Gastroesophageal sphincter (tissue), 4 donors: ENCODE data around the gene FFAR2. TPM values are rescaled to one million over a fixed set of nuclear protein-coding genes. Genes with fewer than 3 reads are reported as not detected.
A peak's percentile ranks its signal among the peaks of the same experiment; 100 is the strongest.

Source experiments
- ATAC-seq: fragments of 150-250 bp; one replicate; pipeline ENCODE4 v1.9.1; 2016; ENCODE audit warnings: mild to moderate bottlenecking, moderate library complexity
- H3K27ac ChIP-seq, 4 donors: fragments of 200-600 bp; sonication (generic) in 3 of 4; 1 replicate in 3 of 4; 2 replicates in 1 of 4; pipeline ENCODE4 v1.5.1; 2016 to 2019
- H3K27me3 ChIP-seq: fragments of 200-600 bp; sonication (generic); one replicate; pipeline ENCODE4 v1.5.1; 2019
- H3K36me3 ChIP-seq, 2 donors: fragments of 200-600 bp; sonication (generic); one replicate each; pipeline ENCODE4 v1.5.1; 2019; ENCODE audit warnings: control low read depth in 1 of 2
- H3K4me1 ChIP-seq, 3 donors: fragments of 200-600 bp; sonication (generic); 1 replicate in 2 of 3; 2 replicates in 1 of 3; pipeline ENCODE4 v1.5.1; 2016 to 2019; ENCODE audit warnings: control low read depth in 2 of 3
- H3K4me3 ChIP-seq, 2 donors: fragments of 200-600 bp; sonication (generic); one replicate each; pipeline ENCODE4 v1.5.1; 2019; ENCODE audit warnings: mild to moderate bottlenecking in 1 of 2, moderate library complexity in 1 of 2
- H3K9me3 ChIP-seq, 3 donors: fragments of 200-600 bp; sonication (generic); one replicate each; pipeline ENCODE4 v1.5.1; 2017 to 2019; ENCODE audit warnings: control low read depth in 2 of 3
- EP300 ChIP-seq: sonication (generic); formaldehyde crosslinking; IDR thresholded peaks from one replicate; pipeline ENCODE4 v1.6.1; 2017; ENCODE audit warnings: antibody characterized with exemption, mild to moderate bottlenecking
- POLR2A ChIP-seq, 2 donors: fragments of 450-650 bp; IDR thresholded peaks; one replicate each; pipeline ENCODE4 v1.6.1; 2017; ENCODE audit warnings: antibody characterized with exemption in 2 of 2, mild to moderate bottlenecking in 2 of 2, moderate library complexity in 1 of 2
- POLR2AphosphoS5 ChIP-seq: sonication (generic); formaldehyde crosslinking; IDR thresholded peaks from one replicate; pipeline ENCODE4 v1.6.1; 2017; ENCODE audit warnings: antibody characterized with exemption
- whole genome bisulfite sequencing, 2 donors: methylation state at CpG; one replicate each; pipeline ENCODE4 v1.1.5; 2018; ENCODE audit warnings: low coverage in 1 of 2; 5-methylcytosine and 5-hydroxymethylcytosine counted together
- total RNA-seq, 4 donors: library from RNA; depleted of rRNA; stranded (reverse); fragments of >200 nt; gene quantifications; one replicate each; pipeline ENCODE4 v1.1.0, GENCODE V29; 2016
- TF ChIP-seq, protein P1 (sequence below), 4 experiments: fragments of 200-600 bp in 2 of 4; fragments of 450-650 bp in 2 of 4; sonication (generic) in 1 of 4; IDR thresholded peaks; one replicate each; pipeline ENCODE4 v1.5.1; 2017 to 2019; ENCODE audit warnings: antibody characterized with exemption in 4 of 4, mild to moderate bottlenecking in 2 of 4, moderate library complexity in 2 of 4

The FFAR2 gene
- total RNA-seq, 4 donors from 2014 or later, result 0.35 to 1.3 TPM; not detected in 2

DNA sequence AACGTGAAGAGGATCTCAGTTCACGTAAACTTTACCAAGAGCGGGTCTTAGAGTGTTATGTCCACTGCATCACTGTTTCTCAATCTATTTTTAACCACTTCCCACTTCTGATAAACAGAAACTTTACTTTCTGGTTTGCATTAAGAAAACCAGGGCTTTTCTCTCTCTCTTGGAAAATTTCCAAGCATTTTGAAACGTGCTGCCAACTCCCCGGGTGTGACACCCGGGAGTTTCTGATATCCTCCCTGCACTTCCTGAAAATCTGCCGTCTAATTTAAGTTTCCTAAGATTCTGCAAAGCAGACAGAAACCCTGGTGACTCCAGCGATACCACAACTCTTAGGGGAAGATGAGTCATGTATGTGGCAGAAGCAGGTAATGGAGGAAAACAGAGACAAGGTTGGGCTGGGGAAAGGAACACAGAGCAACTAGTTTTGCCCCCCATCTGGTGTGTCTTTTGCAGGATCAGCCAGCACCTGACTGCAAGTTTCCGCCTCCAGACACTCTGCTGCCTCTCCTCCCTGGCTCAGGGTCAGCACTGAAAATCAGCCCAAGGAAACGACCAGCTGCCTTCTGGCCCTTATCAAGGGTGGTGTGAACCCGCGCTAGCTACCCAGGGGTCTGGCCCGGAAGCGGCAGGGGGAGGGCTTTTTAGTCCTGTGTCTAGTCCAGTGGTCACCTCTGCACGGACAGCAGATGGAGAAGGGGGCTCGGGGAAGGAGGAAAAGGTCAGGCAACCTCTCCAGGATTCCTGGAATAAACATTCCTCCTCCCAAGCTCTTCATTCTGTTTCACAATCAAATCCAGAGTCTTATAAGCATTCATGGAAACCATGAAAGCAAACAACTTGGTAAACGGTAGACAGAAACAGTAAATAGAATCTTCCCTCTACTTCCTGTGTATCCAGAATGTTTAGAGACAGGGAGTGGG lies 11.3 kb upstream of the FFAR2 start:
- Histone ChIP-seq H3K4me3 (no peak overlapping the region), H3K4me1 (peaks cover 0 to 24% (median 15%) of the 10 kb centered on the region in 3 donors), H3K9me3 (peaks cover 0 to 6% (median 0%) of the 10 kb centered on the region in 3 donors), H3K36me3 (no peaks in the 10 kb centered on the region), H3K27me3 (peaks cover 76% of the 10 kb centered on the region), H3K27ac (peak overlapping the region in 3 of 4 donors; percentile 7 to 60 (median 24))
- TF ChIP-seq POLR2AphosphoS5, result peak; percentile 24
- TF ChIP-seq POLR2A (IDR thresholded peaks at IDR 0.05), result no peak
- 0 to 12% methylated on average over 5 to 14 of the region's 17 CpGs for WGBS, 2 donors
- ATAC-seq, result peak; percentile 64

DNA sequence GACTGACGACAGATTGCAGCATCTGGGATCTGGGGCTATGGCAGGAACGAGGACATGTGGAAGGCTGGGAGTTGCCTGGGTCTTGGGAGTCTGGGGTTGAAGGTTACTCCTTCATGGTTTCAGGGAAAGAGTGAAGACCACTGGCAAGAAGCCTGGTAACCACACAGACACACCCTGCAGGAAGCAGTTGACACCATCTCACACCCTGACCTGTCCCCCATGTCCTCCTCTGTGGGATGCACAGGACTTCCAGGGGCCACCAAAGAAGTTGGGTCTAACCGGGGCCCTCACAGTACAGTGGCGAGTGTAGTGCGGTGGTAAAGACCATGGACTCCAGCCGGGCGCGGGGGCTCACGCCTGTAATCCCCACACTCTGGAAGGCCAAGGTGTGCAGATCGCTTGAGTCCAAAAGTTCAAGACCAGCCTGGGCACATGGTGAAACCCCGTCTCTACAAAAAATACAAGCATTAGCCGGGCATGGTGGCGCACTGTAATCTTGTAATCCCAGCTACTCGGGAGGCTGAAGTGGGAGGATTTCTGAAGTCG lies 10.6 kb upstream of the FFAR2 start:
- Histone ChIP-seq H3K27me3 (peaks cover 70% of the 10 kb centered on the region), H3K4me3 (no peak overlapping the region), H3K4me1 (peaks cover 0 to 24% (median 15%) of the 10 kb centered on the region in 3 donors), H3K9me3 (no peaks in the 10 kb centered on the region), H3K27ac (peak overlapping the region in 2 of 4 donors; percentile 7 to 60), H3K36me3 (no peaks in the 10 kb centered on the region)
- ATAC-seq, result no peak
- WGBS, 2 donors, result no CpG with 5 or more reads among the region's 15 CpGs
- TF ChIP-seq, protein P1, sequence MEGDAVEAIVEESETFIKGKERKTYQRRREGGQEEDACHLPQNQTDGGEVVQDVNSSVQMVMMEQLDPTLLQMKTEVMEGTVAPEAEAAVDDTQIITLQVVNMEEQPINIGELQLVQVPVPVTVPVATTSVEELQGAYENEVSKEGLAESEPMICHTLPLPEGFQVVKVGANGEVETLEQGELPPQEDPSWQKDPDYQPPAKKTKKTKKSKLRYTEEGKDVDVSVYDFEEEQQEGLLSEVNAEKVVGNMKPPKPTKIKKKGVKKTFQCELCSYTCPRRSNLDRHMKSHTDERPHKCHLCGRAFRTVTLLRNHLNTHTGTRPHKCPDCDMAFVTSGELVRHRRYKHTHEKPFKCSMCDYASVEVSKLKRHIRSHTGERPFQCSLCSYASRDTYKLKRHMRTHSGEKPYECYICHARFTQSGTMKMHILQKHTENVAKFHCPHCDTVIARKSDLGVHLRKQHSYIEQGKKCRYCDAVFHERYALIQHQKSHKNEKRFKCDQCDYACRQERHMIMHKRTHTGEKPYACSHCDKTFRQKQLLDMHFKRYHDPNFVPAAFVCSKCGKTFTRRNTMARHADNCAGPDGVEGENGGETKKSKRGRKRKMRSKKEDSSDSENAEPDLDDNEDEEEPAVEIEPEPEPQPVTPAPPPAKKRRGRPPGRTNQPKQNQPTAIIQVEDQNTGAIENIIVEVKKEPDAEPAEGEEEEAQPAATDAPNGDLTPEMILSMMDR (IDR thresholded peaks at IDR 0.05), result no peak
- TF ChIP-seq EP300 (no peak), POLR2A (IDR thresholded peaks at IDR 0.05) (no peak), POLR2AphosphoS5 (no peak)

DNA sequence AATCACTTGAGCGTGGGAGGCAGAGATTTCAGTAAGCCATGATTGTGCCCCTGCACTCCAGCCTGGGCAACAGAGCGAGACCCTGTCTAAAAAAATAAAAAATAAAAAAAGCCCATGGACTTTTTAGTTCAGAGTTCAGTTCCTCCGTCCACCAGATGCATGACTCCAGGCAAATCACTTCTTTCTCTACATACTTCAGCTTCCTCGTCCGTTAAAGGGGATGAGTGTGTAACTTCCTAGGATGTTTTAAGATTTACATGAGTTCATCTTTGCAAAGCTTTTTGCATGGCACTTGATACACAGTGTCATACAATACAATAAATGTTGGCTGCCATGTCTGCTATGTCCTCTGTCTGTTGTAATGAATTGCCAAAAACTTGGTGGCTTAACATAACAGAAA lies 10.0 kb upstream of the FFAR2 start:
- TF ChIP-seq POLR2AphosphoS5 (no peak), EP300 (no peak), POLR2A (IDR thresholded peaks at IDR 0.05) (no peak)
- TF ChIP-seq, protein P1 (IDR thresholded peaks at IDR 0.05), result no peak
- H3K27ac ChIP-seq, result no peak overlapping the region
- no peak overlapping the region for H3K4me3 ChIP-seq
- no peak for ATAC-seq
- no peaks in the 10 kb centered on the region for H3K9me3 ChIP-seq
- no peaks in the 10 kb centered on the region for H3K36me3 ChIP-seq
- WGBS, 2 donors, result 67 to 69% methylated on average over 5 of the region's 5 CpGs
- peaks cover 64% of the 10 kb centered on the region for H3K27me3 ChIP-seq
- peaks cover 0 to 24% (median 15%) of the 10 kb centered on the region in 3 donors for H3K4me1 ChIP-seq

DNA sequence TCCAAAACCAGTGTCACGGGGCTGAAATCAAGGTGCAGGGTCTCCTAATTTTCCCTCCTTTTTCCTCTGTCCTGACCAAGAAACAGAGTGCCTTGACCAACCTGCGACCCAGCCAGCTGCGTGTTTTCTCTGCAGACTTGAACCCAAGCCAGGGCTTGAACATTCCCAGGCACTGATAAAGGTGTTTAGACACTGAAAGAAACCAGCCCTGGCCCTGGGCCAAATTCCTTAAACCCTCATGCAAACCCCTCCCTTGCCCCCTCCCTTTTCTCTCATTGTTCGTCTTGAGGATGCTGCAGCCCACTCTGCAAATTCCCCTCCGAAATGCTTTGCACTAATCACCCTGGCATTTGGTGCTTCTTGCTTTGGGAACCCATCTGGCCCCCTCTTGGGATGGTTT lies 9.5 kb upstream of the FFAR2 start:
- no peak for TF ChIP-seq EP300
- TF ChIP-seq, protein P1 (IDR thresholded peaks at IDR 0.05), result no peak
- TF ChIP-seq POLR2A (IDR thresholded peaks at IDR 0.05), result no peak
- no peak for TF ChIP-seq POLR2AphosphoS5
- H3K36me3 ChIP-seq, result no peaks in the 10 kb centered on the region
- peaks cover 0 to 24% (median 15%) of the 10 kb centered on the region in 3 donors for H3K4me1 ChIP-seq
- peaks cover 59% of the 10 kb centered on the region for H3K27me3 ChIP-seq
- H3K9me3 ChIP-seq, result no peaks in the 10 kb centered on the region
- no peak overlapping the region for H3K27ac ChIP-seq
- H3K4me3 ChIP-seq, result no peak overlapping the region
- WGBS, 2 donors, result 23 to 40% methylated on average over 5 of the region's 5 CpGs
- ATAC-seq, result no peak

DNA sequence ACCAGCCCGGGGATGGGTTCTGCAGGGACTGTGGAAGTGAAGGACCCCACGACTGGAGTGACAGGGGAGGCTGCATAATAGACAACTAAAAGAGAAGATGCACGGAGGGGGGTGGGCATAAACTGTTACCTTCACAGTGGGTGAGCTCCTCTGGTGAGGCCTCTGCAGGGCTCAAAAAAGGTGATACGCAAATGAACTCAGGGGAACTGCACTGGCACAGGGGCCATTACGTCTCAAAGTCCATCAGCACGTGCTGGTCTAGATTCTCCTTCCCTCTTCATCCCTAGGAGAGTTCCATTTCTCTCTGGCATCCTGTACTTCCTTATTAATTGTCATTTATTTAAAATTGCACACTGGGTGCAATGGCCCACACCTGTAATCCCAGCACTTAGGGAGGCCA lies 8.1 kb upstream of the FFAR2 start:
- Histone ChIP-seq H3K4me3 (no peak overlapping the region), H3K27ac (no peak overlapping the region), H3K27me3 (peaks cover 47% of the 10 kb centered on the region), H3K9me3 (no peaks in the 10 kb centered on the region), H3K36me3 (no peaks in the 10 kb centered on the region), H3K4me1 (peaks cover 0 to 24% (median 15%) of the 10 kb centered on the region in 3 donors)
- WGBS, 2 donors, result 52 to 79% methylated on average over 2 to 4 of the region's 6 CpGs
- TF ChIP-seq EP300, result no peak
- no peak for TF ChIP-seq POLR2AphosphoS5
- no peak for TF ChIP-seq POLR2A (IDR thresholded peaks at IDR 0.05)
- TF ChIP-seq, protein P1 (IDR thresholded peaks at IDR 0.05), result no peak
- ATAC-seq, result no peak
